Osteoblast (primary cell): ENCODE results near the gene CEP112. TPM values are rescaled to one million over a fixed set of nuclear protein-coding genes. Genes with fewer than 3 reads are reported as not detected.

Source experiments
- DNase-seq: peaks from one replicate; pipeline ENCODE4 v3.0.0; 2011; ENCODE audit warnings: low spot score, mixed read lengths; ENCODE audit not compliant: insufficient read length; ENCODE audit errors: missing footprints
- H2AFZ ChIP-seq: 2 replicates; pipeline ENCODE4 v1.6.0; 2011; ENCODE audit warnings: mild to moderate bottlenecking, low read length
- H3K27ac ChIP-seq: 2 replicates; pipeline ENCODE4 v1.5.1; 2011; ENCODE audit warnings: mild to moderate bottlenecking, low read depth, low read length, moderate library complexity
- H3K27me3 ChIP-seq: 2 replicates; pipeline ENCODE4 v1.6.0; 2012; ENCODE audit warnings: mild to moderate bottlenecking, control low read depth, inconsistent platforms, low read length, moderate library complexity; ENCODE audit not compliant: insufficient read depth
- H3K36me3 ChIP-seq: 2 replicates; pipeline ENCODE4 v1.5.1; 2011; ENCODE audit warnings: mild to moderate bottlenecking, low read length, control low read depth, moderate library complexity; ENCODE audit not compliant: insufficient read depth
- H3K4me1 ChIP-seq: 2 replicates; pipeline ENCODE4 v1.5.1; 2011; ENCODE audit warnings: mild to moderate bottlenecking, low read length, control low read depth, moderate library complexity; ENCODE audit not compliant: insufficient read depth
- H3K4me2 ChIP-seq: 2 replicates; pipeline ENCODE4 v1.6.0; 2011; ENCODE audit warnings: mild to moderate bottlenecking, low read length; ENCODE audit not compliant: insufficient read depth
- H3K4me3 ChIP-seq: fragments of 200-600 bp; sonication (generic); 3 replicates; pipeline ENCODE4 v1.5.1; 2012; ENCODE audit warnings: mild to moderate bottlenecking, low read length, inconsistent platforms; ENCODE audit not compliant: insufficient read depth
- H3K79me2 ChIP-seq: 2 replicates; pipeline ENCODE4 v1.6.0; 2012; ENCODE audit warnings: mild to moderate bottlenecking, low read length, control low read depth, inconsistent platforms; ENCODE audit not compliant: insufficient read depth
- H3K9me3 ChIP-seq: 2 replicates; pipeline ENCODE4 v1.5.1; 2011; ENCODE audit warnings: low read depth, low read length, control low read depth
- H4K20me1 ChIP-seq: 2 replicates; pipeline ENCODE4 v1.6.0; 2012; ENCODE audit warnings: mild to moderate bottlenecking, low read length, control low read depth; ENCODE audit not compliant: insufficient read depth
- total RNA-seq: library from RNA; depleted of rRNA; stranded (reverse); fragments of >200 nt; gene quantifications from 2 replicates; pipeline ENCODE4 v1.2.3, GENCODE V29; 2012
- TF ChIP-seq, protein P1 (sequence below): IDR thresholded peaks from 2 replicates; pipeline ENCODE4 v1.5.1; 2011; ENCODE audit warnings: mild to moderate bottlenecking, low read depth, low read length, moderate library complexity; ENCODE audit errors: extremely low read depth

Gene CEP112
- total RNA-seq, 1 donor = 8.3 TPM

GRCh38 chr17:65749479-65749878, 442.5 kb downstream of the CEP112 start:
- TF ChIP-seq, protein P1, sequence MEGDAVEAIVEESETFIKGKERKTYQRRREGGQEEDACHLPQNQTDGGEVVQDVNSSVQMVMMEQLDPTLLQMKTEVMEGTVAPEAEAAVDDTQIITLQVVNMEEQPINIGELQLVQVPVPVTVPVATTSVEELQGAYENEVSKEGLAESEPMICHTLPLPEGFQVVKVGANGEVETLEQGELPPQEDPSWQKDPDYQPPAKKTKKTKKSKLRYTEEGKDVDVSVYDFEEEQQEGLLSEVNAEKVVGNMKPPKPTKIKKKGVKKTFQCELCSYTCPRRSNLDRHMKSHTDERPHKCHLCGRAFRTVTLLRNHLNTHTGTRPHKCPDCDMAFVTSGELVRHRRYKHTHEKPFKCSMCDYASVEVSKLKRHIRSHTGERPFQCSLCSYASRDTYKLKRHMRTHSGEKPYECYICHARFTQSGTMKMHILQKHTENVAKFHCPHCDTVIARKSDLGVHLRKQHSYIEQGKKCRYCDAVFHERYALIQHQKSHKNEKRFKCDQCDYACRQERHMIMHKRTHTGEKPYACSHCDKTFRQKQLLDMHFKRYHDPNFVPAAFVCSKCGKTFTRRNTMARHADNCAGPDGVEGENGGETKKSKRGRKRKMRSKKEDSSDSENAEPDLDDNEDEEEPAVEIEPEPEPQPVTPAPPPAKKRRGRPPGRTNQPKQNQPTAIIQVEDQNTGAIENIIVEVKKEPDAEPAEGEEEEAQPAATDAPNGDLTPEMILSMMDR = no peak
- no peak for DNase-seq
- H3K36me3 ChIP-seq = no peaks in the 10 kb centered on the region
- H3K4me1 ChIP-seq = peaks cover 21% of the 10 kb centered on the region
- H3K9me3 ChIP-seq = no peaks in the 10 kb centered on the region
- no peaks in the 10 kb centered on the region for H3K27me3 ChIP-seq
- no peak overlapping the region for H3K4me3 ChIP-seq
- no peaks in the 10 kb centered on the region for H4K20me1 ChIP-seq
- no peak overlapping the region for H3K4me2 ChIP-seq
- no peak overlapping the region for H2AFZ ChIP-seq
- H3K79me2 ChIP-seq = no peaks in the 10 kb centered on the region
- no peak overlapping the region for H3K27ac ChIP-seq

DNA sequence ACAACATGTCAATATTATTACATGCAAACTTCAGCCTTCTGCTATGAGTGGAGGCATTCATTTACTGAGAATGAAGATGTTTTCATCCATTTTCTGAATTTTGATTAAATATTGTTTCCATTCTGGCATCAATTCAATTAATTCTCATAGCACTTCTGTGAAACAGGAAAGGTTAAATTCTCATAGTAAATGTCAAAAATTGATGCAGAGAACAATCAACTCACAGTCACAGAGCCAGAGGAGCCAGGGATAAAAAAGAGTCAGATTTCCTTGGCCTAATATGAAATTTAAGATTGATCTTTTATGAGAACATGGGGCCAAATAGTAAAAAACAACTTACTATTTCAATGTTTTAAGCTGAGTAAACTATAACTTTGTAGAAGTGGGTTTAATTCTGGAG, 446.7 kb downstream of the CEP112 start:
- no peaks in the 10 kb centered on the region for H3K36me3 ChIP-seq
- H3K27ac ChIP-seq = no peak overlapping the region
- H3K9me3 ChIP-seq = no peaks in the 10 kb centered on the region
- no peak overlapping the region for H2AFZ ChIP-seq
- no peaks in the 10 kb centered on the region for H4K20me1 ChIP-seq
- H3K4me3 ChIP-seq = no peak overlapping the region
- DNase-seq = no peak
- TF ChIP-seq, protein P1 = no peak
- no peaks in the 10 kb centered on the region for H3K27me3 ChIP-seq
- H3K4me1 ChIP-seq = peaks cover 25% of the 10 kb centered on the region
- H3K79me2 ChIP-seq = no peaks in the 10 kb centered on the region
- H3K4me2 ChIP-seq = no peak overlapping the region

DNA sequence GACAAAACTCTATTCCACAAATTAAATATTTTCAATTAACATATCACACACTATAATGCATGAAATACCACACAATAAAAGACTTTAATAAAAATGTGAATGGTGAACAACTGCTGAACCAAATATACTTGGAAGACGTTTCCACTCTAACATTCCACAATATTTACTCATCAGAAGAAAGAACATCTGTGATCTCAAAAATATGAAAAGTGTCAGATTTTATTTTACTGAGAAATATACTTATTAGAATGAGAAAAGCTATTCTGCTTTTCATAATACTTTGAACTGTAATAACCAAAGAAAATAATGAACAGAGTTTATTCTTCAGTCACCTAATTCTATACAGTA, 448.7 kb downstream of the CEP112 start:
- H3K4me2 ChIP-seq = peak overlapping the region; percentile 76
- peak overlapping the region; percentile 86 for H3K27ac ChIP-seq
- no peaks in the 10 kb centered on the region for H3K79me2 ChIP-seq
- H3K4me1 ChIP-seq = peaks cover 20% of the 10 kb centered on the region
- no peaks in the 10 kb centered on the region for H4K20me1 ChIP-seq
- DNase-seq = no peak
- H2AFZ ChIP-seq = no peak overlapping the region
- TF ChIP-seq, protein P1 = no peak
- H3K9me3 ChIP-seq = no peaks in the 10 kb centered on the region
- peak overlapping the region; percentile 39 for H3K4me3 ChIP-seq
- no peaks in the 10 kb centered on the region for H3K27me3 ChIP-seq
- no peaks in the 10 kb centered on the region for H3K36me3 ChIP-seq

GRCh38 chr17:65742403-65743307, 449.3 kb downstream of the CEP112 start:
- Histone ChIP-seq H3K4me3 (peak overlapping the region; percentile 39), H3K79me2 (no peaks in the 10 kb centered on the region), H4K20me1 (no peaks in the 10 kb centered on the region), H3K4me2 (peak overlapping the region; percentile 76), H3K27me3 (no peaks in the 10 kb centered on the region), H3K9me3 (no peaks in the 10 kb centered on the region), H2AFZ (no peak overlapping the region), H3K4me1 (peaks cover 20% of the 10 kb centered on the region), H3K36me3 (no peaks in the 10 kb centered on the region), H3K27ac (peak overlapping the region; percentile 86)
- TF ChIP-seq, protein P1 = no peak
- DNase-seq = peak; percentile 80
